ENCODE data around the gene CRY2.

The CRY2 gene

GRCh38 chr11:45877221-45877620 is 29.9 kb downstream of the CRY2 start:
- in situ Hi-C loops (cut with HindIII; ENCODE audit: low sequenced_read_pairs) = no loop called here

- in situ Hi-C loops (cut with HindIII; ENCODE audit: low sequenced_read_pairs) = no loop called here
These were observed 30.6 kb downstream of the CRY2 start for GRCh38 chr11:45877845-45878244.

GRCh38 chr11:45879803-45880686 is 32.8 kb downstream of the CRY2 start:
- in situ Hi-C loops (cut with HindIII; ENCODE audit: low sequenced_read_pairs) = no loop called here

- in situ Hi-C loops (cut with HindIII; ENCODE audit: low sequenced_read_pairs) = no loop called here
These were observed 33.7 kb downstream of the CRY2 start for GRCh38 chr11:45880772-45881570.

- in situ Hi-C loops (cut with HindIII; ENCODE audit: low sequenced_read_pairs) = no loop called here
These were observed 34.6 kb downstream of the CRY2 start for GRCh38 chr11:45881708-45882368.

GRCh38 chr11:45884596-45885185 is 37.4 kb downstream of the CRY2 start:
- in situ Hi-C loops (cut with HindIII; ENCODE audit: low sequenced_read_pairs) = no loop called here

- in situ Hi-C loops (cut with HindIII; ENCODE audit: low sequenced_read_pairs) = no loop called here
These were observed 38.1 kb downstream of the CRY2 start, which contains the start of gene MAPK8IP1 for GRCh38 chr11:45885274-45885920. TSS of gene MAPK8IP1 (plus strand) at chr11:45885651. CDS start at chr11:45885821, 170 bp downstream.

- in situ Hi-C loops (cut with HindIII; ENCODE audit: low sequenced_read_pairs) = no loop called here
These were observed 38.8 kb downstream of the CRY2 start for GRCh38 chr11:45885921-45886721.

- in situ Hi-C loops (cut with HindIII; ENCODE audit: low sequenced_read_pairs) = no loop called here
These were observed 39.7 kb downstream of the CRY2 start for GRCh38 chr11:45886816-45887520.

GRCh38 chr11:45887587-45887986 is 40.3 kb downstream of the CRY2 start:
- in situ Hi-C loops (cut with HindIII; ENCODE audit: low sequenced_read_pairs) = no loop called here

- in situ Hi-C loops (cut with HindIII; ENCODE audit: low sequenced_read_pairs) = no loop called here
These were observed 42.3 kb downstream of the CRY2 start for GRCh38 chr11:45889555-45889954.

GRCh38 chr11:45889966-45890365 is 42.7 kb downstream of the CRY2 start:
- in situ Hi-C loops (cut with HindIII; ENCODE audit: low sequenced_read_pairs) = no loop called here

GRCh38 chr11:45890886-45891550 is 43.7 kb downstream of the CRY2 start:
- in situ Hi-C loops (cut with HindIII; ENCODE audit: low sequenced_read_pairs) = no loop called here

- in situ Hi-C loops (cut with HindIII; ENCODE audit: low sequenced_read_pairs) = no loop called here
These were observed 45.6 kb downstream of the CRY2 start for GRCh38 chr11:45892856-45893255.

- in situ Hi-C loops (cut with HindIII; ENCODE audit: low sequenced_read_pairs) = no loop called here
These were observed 47.4 kb downstream of the CRY2 start for GRCh38 chr11:45894555-45895247.

GRCh38 chr11:45895553-45896259 is 48.4 kb downstream of the CRY2 start:
- in situ Hi-C loops (cut with HindIII; ENCODE audit: low sequenced_read_pairs) = no loop called here

GRCh38 chr11:45896422-45896984 is 49.2 kb downstream of the CRY2 start:
- in situ Hi-C loops (cut with HindIII; ENCODE audit: low sequenced_read_pairs) = no loop called here
